Endothelial cell of umbilical vein (primary cell): ENCODE results near the gene KLHL41.

ENCODE experiments used
- EZH2 ChIP-seq: IDR thresholded peaks from 2 replicates; pipeline ENCODE4 v1.6.1; 2012; ENCODE audit warnings: borderline replicate concordance, low read depth, mild to moderate bottlenecking, moderate library complexity, low read length, inconsistent platforms; ENCODE audit not compliant: severe bottlenecking
- FOS ChIP-seq: IDR thresholded peaks from 2 replicates; pipeline ENCODE4 v1.6.1; 2011; ENCODE audit warnings: mild to moderate bottlenecking, low read length, moderate library complexity, borderline replicate concordance; ENCODE audit not compliant: insufficient read depth
- JUN ChIP-seq: IDR thresholded peaks from 2 replicates; pipeline ENCODE4 v1.6.1; 2011; ENCODE audit warnings: borderline replicate concordance, low read depth; ENCODE audit not compliant: insufficient read length, insufficient read depth
- MYC ChIP-seq: IDR thresholded peaks from one replicate; pipeline ENCODE4 v1.6.1; 2011; ENCODE audit warnings: mild to moderate bottlenecking, low read depth, low read length
- POLR2A ChIP-seq: IDR thresholded peaks from 2 replicates; pipeline ENCODE4 v1.6.1; 2012; ENCODE audit warnings: low read depth, mild to moderate bottlenecking, control low read depth, low read length
- POLR2AphosphoS5 ChIP-seq: IDR thresholded peaks from 2 replicates; pipeline ENCODE4 v1.6.1; 2012; ENCODE audit warnings: low read depth, mild to moderate bottlenecking, control low read depth, low read length, moderate library complexity; ENCODE audit not compliant: insufficient read depth
- TF ChIP-seq, protein P1 (sequence below), 2 donors: IDR thresholded peaks; 1 replicate in 1 of 2; 2 replicates in 1 of 2; pipeline ENCODE4 v1.5.1; 2011; ENCODE audit warnings: low read length in 2 of 2, mild to moderate bottlenecking in 2 of 2, moderate library complexity in 2 of 2, control low read depth in 1 of 2, inconsistent platforms in 1 of 2, low read depth in 1 of 2; ENCODE audit not compliant: insufficient read depth in 1 of 2; ENCODE audit errors: extremely low read depth in 1 of 2
- TF ChIP-seq, protein P2 (sequence below): IDR thresholded peaks from 2 replicates; pipeline ENCODE4 v1.6.1; 2011; ENCODE audit not compliant: insufficient read depth, insufficient read length

DNA sequence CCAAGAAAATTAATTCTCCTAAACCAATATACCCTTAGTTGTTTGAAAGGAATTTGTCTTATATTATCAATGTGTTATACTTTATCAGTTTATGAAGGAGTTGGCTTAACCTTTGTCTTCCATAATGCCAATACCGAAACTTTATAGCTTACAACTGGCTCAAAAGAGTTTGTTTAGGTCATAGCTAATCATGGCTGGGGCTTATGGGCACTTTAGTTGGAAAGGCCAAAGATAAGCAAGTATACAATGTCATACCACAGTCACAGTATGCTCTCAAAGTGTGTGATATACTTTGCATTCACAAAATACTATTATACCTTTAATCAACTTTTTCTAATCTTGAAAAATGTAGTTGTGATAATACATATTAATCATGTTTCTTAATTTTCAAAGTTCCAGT, 2.3 kb downstream of the KLHL41 start:
- TF ChIP-seq, protein P1, sequence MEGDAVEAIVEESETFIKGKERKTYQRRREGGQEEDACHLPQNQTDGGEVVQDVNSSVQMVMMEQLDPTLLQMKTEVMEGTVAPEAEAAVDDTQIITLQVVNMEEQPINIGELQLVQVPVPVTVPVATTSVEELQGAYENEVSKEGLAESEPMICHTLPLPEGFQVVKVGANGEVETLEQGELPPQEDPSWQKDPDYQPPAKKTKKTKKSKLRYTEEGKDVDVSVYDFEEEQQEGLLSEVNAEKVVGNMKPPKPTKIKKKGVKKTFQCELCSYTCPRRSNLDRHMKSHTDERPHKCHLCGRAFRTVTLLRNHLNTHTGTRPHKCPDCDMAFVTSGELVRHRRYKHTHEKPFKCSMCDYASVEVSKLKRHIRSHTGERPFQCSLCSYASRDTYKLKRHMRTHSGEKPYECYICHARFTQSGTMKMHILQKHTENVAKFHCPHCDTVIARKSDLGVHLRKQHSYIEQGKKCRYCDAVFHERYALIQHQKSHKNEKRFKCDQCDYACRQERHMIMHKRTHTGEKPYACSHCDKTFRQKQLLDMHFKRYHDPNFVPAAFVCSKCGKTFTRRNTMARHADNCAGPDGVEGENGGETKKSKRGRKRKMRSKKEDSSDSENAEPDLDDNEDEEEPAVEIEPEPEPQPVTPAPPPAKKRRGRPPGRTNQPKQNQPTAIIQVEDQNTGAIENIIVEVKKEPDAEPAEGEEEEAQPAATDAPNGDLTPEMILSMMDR (IDR thresholded peaks at IDR 0.05; ENCODE audit: extremely low read depth in 1 of 2, insufficient read depth in 1 of 2, low read depth in 1 of 2, low read length in 2 of 2) = no peak
- TF ChIP-seq JUN = no peak
- no peak for TF ChIP-seq POLR2A
- TF ChIP-seq MYC = no peak
- TF ChIP-seq POLR2AphosphoS5 = no peak
- TF ChIP-seq EZH2 = no peak
- TF ChIP-seq, protein P2, sequence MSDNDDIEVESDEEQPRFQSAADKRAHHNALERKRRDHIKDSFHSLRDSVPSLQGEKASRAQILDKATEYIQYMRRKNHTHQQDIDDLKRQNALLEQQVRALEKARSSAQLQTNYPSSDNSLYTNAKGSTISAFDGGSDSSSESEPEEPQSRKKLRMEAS = no peak
- no peak for TF ChIP-seq FOS
